K562 (cell line): ENCODE results near the gene KLHL18. TPM values are rescaled to one million over a fixed set of nuclear protein-coding genes. Genes with fewer than 3 reads are reported as not detected.
A peak's percentile ranks its signal among the peaks of the same experiment; 100 is the strongest.

ENCODE experiments used
- CBX2 ChIP-seq: fragments of 200-600 bp; sonication (generic); IDR thresholded peaks from one replicate; pipeline ENCODE4 v1.6.1; 2012; ENCODE audit warnings: mild to moderate bottlenecking, low read length, inconsistent platforms; ENCODE audit not compliant: insufficient read depth, poor library complexity, severe bottlenecking
- CBX3 ChIP-seq, 2 experiments: IDR thresholded peaks; 1 replicate in 1 of 2; 2 replicates in 1 of 2; pipeline ENCODE4 v1.6.1; 2012; ENCODE audit warnings: inconsistent platforms in 2 of 2, low read length in 2 of 2, borderline replicate concordance in 1 of 2, control low read depth in 1 of 2
- CREB1 ChIP-seq, 2 experiments: sonication (generic) in 1 of 2; formaldehyde crosslinking in 1 of 2; IDR thresholded peaks; 2 replicates each; pipeline versions ENCODE4 v1.6.1 to v1.8.0; 2012 to 2022; ENCODE audit warnings: inconsistent platforms in 1 of 2, mild to moderate bottlenecking in 1 of 2, missing genetic modification reagents in 1 of 2, moderate library complexity in 1 of 2
- EZH2 ChIP-seq: IDR thresholded peaks from 2 replicates; pipeline ENCODE4 v1.6.1; 2012; ENCODE audit warnings: low read depth, mild to moderate bottlenecking, inconsistent platforms, low read length, borderline replicate concordance
- GABPB1 ChIP-seq: sonication (generic); formaldehyde crosslinking; IDR thresholded peaks from 2 replicates; pipeline ENCODE4 v1.8.0; 2022; ENCODE audit warnings: mild to moderate bottlenecking, missing genetic modification reagents
- HMG20A ChIP-seq: fragments of 450-650 bp; formaldehyde crosslinking; conservative IDR thresholded peaks from 2 replicates; pipeline ENCODE4 v1.4.0; 2020; ENCODE audit warnings: mild to moderate bottlenecking, mixed read lengths
- HMGN3 ChIP-seq: IDR thresholded peaks from 2 replicates; pipeline ENCODE4 v1.6.1; 2011; ENCODE audit warnings: borderline replicate concordance, low read depth, mild to moderate bottlenecking, mixed read lengths, low read length; ENCODE audit not compliant: insufficient read length; ENCODE audit errors: extremely low read depth
- MAFG ChIP-seq: fragments of 450-650 bp; conservative IDR thresholded peaks from 2 replicates; pipeline ENCODE4 v1.6.1; 2016; ENCODE audit warnings: missing genetic modification characterization, missing compliant biosample characterization
- PTBP1 ChIP-seq: fragments of 200-400 bp; formaldehyde crosslinking; IDR thresholded peaks from 2 replicates; pipeline ENCODE4 v1.6.1; 2017; ENCODE audit warnings: low read depth, low read length
- RCOR1 ChIP-seq, 2 experiments: IDR thresholded peaks; 2 replicates each; pipeline ENCODE4 v1.6.1; 2012; ENCODE audit warnings: low read depth in 2 of 2, low read length in 2 of 2, borderline replicate concordance in 1 of 2, improper control_type of control experiment in 1 of 2
- SMAD4 ChIP-seq: fragments of 250-450 bp; sonication (Bioruptor Pico); conservative IDR thresholded peaks from 2 replicates; pipeline ENCODE4 v1.8.0; 2021; ENCODE audit warnings: inconsistent platforms, mild to moderate bottlenecking, moderate library complexity
- SOX6 ChIP-seq: fragments of 450-650 bp; IDR thresholded peaks from 2 replicates; pipeline ENCODE4 v1.6.1; 2014; ENCODE audit warnings: mild to moderate bottlenecking
- ZC3H8 ChIP-seq: fragments of 450-650 bp; IDR thresholded peaks from 2 replicates; pipeline ENCODE4 v1.6.1; 2017
- polyA plus RNA-seq, 8 experiments: library from polyadenylated mRNA; depleted of rRNA in 4 of 8; stranded (reverse) in 5 of 8; unstranded in 3 of 8; fragments of >200 nt; fragmentation: Nextera tagmentation in 2 of 8; fragmentation: Illumina TruSeq in 1 of 8; extraction: Ambion mirVana in 2 of 8; extraction: Trizol in 1 of 8; gene quantifications; 2 replicates each; pipeline versions ENCODE4 v1.2.1 to v1.2.3, GENCODE V29; 2011 to 2014; ENCODE audit warnings: inconsistent platforms in 1 of 8, missing spikeins in 1 of 8
- total RNA-seq, 7 experiments: library from RNA; depleted of rRNA in 6 of 7; stranded (reverse); fragments of >200 nt in 6 of 7; fragmentation: Illumina TruSeq in 2 of 7; extraction: Trizol in 2 of 7; gene quantifications; 2 replicates each; pipeline versions ENCODE4 v1.2.1 to v1.2.3, GENCODE V29; 2011 to 2021; ENCODE audit warnings: low replicate concordance in 1 of 7
- TF ChIP-seq, protein P1 (sequence below): fragments of 200-800 bp; sonication (Bioruptor generic); IDR thresholded peaks from 2 replicates; pipeline ENCODE4 v1.6.1; 2017; ENCODE audit warnings: missing genetic modification characterization, missing compliant biosample characterization
- TF ChIP-seq, protein P2 (sequence below): fragments of 450-650 bp; formaldehyde crosslinking; IDR thresholded peaks from 2 replicates; pipeline ENCODE4 v1.4.0; 2020; ENCODE audit warnings: mild to moderate bottlenecking
- TF ChIP-seq, protein P3 (sequence below): fragments of 150-350 bp; conservative IDR thresholded peaks from 2 replicates; pipeline ENCODE4 v1.6.1; 2014; ENCODE audit warnings: low read length
- TF ChIP-seq, protein P4 (sequence below): fragments of 450-650 bp; IDR thresholded peaks from 2 replicates; pipeline ENCODE4 v1.6.1; 2017; ENCODE audit warnings: antibody characterized with exemption, mild to moderate bottlenecking

Gene KLHL18
- total and polyA plus RNA-seq, 9 of the 15 experiments (the other 6 are each of a cell fraction or from before 2014, with no cell fraction given) = 26.7 to 97.5 (median 48.7) TPM

DNA sequence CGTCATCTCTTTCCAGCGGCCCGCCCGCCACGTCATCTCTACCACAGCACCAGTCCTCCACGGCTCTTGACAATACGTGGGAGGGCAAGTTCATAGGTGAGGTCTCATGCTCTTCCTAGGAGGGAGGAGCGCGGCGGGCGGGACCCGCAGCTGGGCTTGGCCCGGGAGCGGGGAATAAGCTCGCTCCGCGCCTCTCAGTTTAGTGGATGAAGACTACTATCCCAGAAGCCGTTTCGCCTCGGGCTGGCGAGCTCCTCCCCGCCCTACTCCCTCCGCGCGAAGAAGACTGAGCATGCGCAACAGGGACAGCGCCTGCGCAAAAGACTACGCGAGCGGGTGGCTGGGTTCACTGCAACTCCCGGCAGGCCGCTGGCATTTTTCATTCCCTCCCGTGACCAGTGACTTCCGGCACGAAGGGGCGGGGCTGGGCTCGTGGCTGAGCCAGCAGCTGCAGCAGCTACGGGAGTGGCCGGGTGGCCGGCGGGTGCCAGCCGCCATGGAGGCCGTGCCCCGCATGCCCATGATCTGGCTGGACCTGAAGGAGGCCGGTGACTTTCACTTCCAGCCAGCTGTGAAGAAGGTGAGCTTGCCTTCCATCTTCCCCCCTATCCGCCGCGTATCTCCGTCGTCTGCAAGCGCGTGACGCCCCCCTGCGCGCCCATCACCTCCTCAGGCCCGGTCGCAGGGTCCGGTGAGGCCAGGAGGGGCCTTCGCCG, 98.0 kb downstream of the KLHL18 start, which contains the start of gene PTPN23 (continued):
- TF ChIP-seq, protein P1, sequence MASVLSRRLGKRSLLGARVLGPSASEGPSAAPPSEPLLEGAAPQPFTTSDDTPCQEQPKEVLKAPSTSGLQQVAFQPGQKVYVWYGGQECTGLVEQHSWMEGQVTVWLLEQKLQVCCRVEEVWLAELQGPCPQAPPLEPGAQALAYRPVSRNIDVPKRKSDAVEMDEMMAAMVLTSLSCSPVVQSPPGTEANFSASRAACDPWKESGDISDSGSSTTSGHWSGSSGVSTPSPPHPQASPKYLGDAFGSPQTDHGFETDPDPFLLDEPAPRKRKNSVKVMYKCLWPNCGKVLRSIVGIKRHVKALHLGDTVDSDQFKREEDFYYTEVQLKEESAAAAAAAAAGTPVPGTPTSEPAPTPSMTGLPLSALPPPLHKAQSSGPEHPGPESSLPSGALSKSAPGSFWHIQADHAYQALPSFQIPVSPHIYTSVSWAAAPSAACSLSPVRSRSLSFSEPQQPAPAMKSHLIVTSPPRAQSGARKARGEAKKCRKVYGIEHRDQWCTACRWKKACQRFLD (CRISPR knock-in tag) = no peak; the same call in 1 of the 2 replicates
- peak in 1 of 2 experiments; percentile 49; a peak in 1 of 3 replicates for TF ChIP-seq CBX3 (IDR thresholded peaks at IDR 0.05; ENCODE audit: borderline replicate concordance in 1 of 2, low read length in 2 of 2)
- TF ChIP-seq, protein P2, sequence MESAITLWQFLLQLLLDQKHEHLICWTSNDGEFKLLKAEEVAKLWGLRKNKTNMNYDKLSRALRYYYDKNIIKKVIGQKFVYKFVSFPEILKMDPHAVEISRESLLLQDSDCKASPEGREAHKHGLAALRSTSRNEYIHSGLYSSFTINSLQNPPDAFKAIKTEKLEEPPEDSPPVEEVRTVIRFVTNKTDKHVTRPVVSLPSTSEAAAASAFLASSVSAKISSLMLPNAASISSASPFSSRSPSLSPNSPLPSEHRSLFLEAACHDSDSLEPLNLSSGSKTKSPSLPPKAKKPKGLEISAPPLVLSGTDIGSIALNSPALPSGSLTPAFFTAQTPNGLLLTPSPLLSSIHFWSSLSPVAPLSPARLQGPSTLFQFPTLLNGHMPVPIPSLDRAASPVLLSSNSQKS = no peak
- TF ChIP-seq PTBP1 = 0 out of 2 replicates have a peak, but pooled peaks have one; percentile 34
- no peak for TF ChIP-seq MAFG (tag)
- peak in 1 of 2 experiments; percentile 11; a peak in 1 of 4 replicates for TF ChIP-seq RCOR1 (IDR thresholded peaks at IDR 0.05; ENCODE audit: borderline replicate concordance in 1 of 2, low read depth in 2 of 2, low read length in 2 of 2)
- TF ChIP-seq SOX6 = peak; percentile 56
- peak; percentile 39 for TF ChIP-seq SMAD4 (CRISPR knock-in tag)
- peak; percentile 96 for TF ChIP-seq GABPB1 (CRISPR knock-in tag)
- no peak for TF ChIP-seq EZH2
- peak; percentile 95 for TF ChIP-seq HMGN3
- TF ChIP-seq, protein P3, sequence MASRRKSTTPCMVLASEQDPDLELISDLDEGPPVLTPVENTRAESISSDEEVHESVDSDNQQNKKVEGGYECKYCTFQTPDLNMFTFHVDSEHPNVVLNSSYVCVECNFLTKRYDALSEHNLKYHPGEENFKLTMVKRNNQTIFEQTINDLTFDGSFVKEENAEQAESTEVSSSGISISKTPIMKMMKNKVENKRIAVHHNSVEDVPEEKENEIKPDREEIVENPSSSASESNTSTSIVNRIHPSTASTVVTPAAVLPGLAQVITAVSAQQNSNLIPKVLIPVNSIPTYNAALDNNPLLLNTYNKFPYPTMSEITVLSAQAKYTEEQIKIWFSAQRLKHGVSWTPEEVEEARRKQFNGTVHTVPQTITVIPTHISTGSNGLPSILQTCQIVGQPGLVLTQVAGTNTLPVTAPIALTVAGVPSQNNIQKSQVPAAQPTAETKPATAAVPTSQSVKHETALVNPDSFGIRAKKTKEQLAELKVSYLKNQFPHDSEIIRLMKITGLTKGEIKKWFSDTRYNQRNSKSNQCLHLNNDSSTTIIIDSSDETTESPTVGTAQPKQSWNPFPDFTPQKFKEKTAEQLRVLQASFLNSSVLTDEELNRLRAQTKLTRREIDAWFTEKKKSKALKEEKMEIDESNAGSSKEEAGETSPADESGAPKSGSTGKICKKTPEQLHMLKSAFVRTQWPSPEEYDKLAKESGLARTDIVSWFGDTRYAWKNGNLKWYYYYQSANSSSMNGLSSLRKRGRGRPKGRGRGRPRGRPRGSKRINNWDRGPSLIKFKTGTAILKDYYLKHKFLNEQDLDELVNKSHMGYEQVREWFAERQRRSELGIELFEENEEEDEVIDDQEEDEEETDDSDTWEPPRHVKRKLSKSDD = no peak
- TF ChIP-seq, protein P4, sequence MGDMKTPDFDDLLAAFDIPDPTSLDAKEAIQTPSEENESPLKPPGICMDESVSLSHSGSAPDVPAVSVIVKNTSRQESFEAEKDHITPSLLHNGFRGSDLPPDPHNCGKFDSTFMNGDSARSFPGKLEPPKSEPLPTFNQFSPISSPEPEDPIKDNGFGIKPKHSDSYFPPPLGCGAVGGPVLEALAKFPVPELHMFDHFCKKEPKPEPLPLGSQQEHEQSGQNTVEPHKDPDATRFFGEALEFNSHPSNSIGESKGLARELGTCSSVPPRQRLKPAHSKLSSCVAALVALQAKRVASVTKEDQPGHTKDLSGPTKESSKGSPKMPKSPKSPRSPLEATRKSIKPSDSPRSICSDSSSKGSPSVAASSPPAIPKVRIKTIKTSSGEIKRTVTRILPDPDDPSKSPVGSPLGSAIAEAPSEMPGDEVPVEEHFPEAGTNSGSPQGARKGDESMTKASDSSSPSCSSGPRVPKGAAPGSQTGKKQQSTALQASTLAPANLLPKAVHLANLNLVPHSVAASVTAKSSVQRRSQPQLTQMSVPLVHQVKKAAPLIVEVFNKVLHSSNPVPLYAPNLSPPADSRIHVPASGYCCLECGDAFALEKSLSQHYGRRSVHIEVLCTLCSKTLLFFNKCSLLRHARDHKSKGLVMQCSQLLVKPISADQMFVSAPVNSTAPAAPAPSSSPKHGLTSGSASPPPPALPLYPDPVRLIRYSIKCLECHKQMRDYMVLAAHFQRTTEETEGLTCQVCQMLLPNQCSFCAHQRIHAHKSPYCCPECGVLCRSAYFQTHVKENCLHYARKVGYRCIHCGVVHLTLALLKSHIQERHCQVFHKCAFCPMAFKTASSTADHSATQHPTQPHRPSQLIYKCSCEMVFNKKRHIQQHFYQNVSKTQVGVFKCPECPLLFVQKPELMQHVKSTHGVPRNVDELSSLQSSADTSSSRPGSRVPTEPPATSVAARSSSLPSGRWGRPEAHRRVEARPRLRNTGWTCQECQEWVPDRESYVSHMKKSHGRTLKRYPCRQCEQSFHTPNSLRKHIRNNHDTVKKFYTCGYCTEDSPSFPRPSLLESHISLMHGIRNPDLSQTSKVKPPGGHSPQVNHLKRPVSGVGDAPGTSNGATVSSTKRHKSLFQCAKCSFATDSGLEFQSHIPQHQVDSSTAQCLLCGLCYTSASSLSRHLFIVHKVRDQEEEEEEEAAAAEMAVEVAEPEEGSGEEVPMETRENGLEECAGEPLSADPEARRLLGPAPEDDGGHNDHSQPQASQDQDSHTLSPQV = peak; percentile 54
- peak; percentile 93 for TF ChIP-seq CREB1 (IDR thresholded peaks at IDR 0.05)
- peak; percentile 87 for TF ChIP-seq CREB1 (CRISPR knock-in tag; IDR thresholded peaks at IDR 0.05)
- TF ChIP-seq ZC3H8 = peak; percentile 52; the same call in 1 of the 2 replicates
- no peak for TF ChIP-seq HMG20A (CRISPR knock-in tag)
- TF ChIP-seq CBX2 = no peak
